Measurements from ENCODE around the gene MACROD2. TPM values are rescaled to one million over a fixed set of nuclear protein-coding genes. Genes with fewer than 3 reads are reported as not detected.
"Not testable (repeated sequence)": the region's sequence is repeated elsewhere in the genome, so short reads cannot be mapped to it uniquely, and the experiment has no call there.

The MACROD2 gene
- total RNA-seq, 4 donors from 2014 or later, result 8.7 to 17.8 (median 10.8) TPM

DNA sequence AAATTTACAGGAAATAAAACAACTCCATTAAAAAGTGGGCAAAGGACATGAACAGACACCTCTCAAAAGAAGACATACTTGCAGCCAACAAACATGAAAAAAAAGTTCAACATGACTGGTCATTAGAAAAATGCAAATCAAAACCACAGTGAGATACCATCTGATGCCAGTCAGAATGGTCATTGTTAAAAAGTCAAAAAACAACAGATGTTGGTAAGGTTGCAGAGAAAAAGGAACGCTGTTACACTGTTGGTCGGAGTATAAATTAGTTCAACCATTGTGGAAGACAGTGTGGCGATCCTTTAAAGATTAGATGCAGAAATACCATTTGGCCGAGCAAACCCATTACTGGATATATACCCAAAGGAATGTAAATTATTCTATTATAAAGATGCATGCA lies 1200.1 kb downstream of the MACROD2 start:
- Histone ChIP-seq H3K9me3 (no peaks in the 10 kb centered on the region), H3K4me1 (no peaks in the 10 kb centered on the region), H3K27ac (no peak overlapping the region), H3K36me3 (no peaks in the 10 kb centered on the region), H3K27me3 (no peaks in the 10 kb centered on the region), H3K4me3 (replicated peaks in 1 of 3) (no peak overlapping the region)
- intact Hi-C loops (cut with DNase I), result no loop called here
- TF ChIP-seq, protein P1, sequence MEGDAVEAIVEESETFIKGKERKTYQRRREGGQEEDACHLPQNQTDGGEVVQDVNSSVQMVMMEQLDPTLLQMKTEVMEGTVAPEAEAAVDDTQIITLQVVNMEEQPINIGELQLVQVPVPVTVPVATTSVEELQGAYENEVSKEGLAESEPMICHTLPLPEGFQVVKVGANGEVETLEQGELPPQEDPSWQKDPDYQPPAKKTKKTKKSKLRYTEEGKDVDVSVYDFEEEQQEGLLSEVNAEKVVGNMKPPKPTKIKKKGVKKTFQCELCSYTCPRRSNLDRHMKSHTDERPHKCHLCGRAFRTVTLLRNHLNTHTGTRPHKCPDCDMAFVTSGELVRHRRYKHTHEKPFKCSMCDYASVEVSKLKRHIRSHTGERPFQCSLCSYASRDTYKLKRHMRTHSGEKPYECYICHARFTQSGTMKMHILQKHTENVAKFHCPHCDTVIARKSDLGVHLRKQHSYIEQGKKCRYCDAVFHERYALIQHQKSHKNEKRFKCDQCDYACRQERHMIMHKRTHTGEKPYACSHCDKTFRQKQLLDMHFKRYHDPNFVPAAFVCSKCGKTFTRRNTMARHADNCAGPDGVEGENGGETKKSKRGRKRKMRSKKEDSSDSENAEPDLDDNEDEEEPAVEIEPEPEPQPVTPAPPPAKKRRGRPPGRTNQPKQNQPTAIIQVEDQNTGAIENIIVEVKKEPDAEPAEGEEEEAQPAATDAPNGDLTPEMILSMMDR (IDR thresholded peaks at IDR 0.05), result no peak
- TF ChIP-seq POLR2A (IDR thresholded peaks at IDR 0.05), result no peak
- WGBS, 2 donors, result 95% methylated on average over 4 of the region's 4 CpGs
- no peak for DNase-seq

DNA sequence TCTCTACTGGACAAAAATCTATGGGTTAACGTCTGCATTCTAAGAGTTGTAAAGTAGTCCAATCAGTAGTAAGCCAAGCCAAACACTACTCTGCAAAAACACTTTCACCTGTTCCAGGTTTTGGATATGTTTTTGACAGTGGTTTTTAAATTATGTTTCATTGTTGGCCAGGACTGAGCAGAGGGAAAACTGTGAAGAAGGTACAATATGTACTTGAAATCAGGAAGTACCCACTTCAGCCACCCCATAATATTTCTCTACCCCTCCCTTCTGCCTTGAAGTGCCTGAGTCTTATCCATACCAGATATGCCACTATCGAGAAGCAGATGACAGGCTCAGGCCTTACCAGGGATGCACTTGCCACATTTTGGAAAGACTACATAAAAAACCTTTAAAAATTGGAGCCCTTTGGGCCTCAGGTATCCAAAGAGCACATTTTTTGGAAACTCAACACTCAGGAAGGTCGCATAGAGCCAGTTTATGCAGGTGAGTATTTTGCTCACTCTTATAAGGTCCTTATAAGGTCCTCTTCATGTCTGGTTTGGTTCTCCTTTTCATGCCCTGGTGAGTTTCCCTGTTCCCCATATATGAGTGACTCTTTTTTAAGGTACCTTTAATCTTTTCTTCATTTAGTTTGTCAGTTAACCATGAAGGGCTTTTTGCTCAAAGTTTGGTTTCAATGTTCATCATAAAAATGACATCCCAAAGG lies 1201.4 kb downstream of the MACROD2 start:
- Histone ChIP-seq H3K27ac (no peak overlapping the region), H3K27me3 (no peaks in the 10 kb centered on the region), H3K36me3 (no peaks in the 10 kb centered on the region), H3K4me3 (replicated peaks in 1 of 3) (no peak overlapping the region), H3K9me3 (no peaks in the 10 kb centered on the region), H3K4me1 (no peaks in the 10 kb centered on the region)
- TF ChIP-seq POLR2A (IDR thresholded peaks at IDR 0.05), result no peak
- TF ChIP-seq, protein P1 (IDR thresholded peaks at IDR 0.05), result no peak
- intact Hi-C loops (cut with DNase I), result no loop called here
- 47 to 49% methylated on average over 3 of the region's 3 CpGs for WGBS, 2 donors
- DNase-seq, result no peak

DNA sequence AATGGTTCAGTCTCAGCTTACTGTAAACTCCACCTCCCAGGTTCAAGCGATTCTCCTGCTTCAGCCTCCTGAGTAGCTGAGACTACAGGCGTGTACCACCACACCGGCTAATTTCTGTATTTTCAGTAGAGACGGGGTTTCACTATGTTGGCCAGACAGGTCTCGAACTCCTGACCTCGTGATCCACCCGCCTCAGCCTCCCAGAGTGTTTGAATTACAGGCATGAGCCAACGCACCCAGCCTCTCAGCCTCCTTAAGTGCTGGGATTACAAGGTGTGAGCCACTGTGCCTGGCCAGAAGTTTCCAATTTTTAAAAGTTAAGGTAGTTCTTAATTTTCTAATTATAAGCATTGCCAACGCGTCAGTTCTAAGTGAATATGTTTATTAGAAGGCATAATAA lies 1202.7 kb downstream of the MACROD2 start:
- H3K9me3 ChIP-seq; intact Hi-C loops (cut with DNase I); H3K27ac ChIP-seq; H3K36me3 ChIP-seq; H3K4me3 ChIP-seq (replicated peaks in 1 of 3); H3K27me3 ChIP-seq; H3K4me1 ChIP-seq; DNase-seq: not testable (repeated sequence)
- WGBS, 2 donors, result 93 to 97% methylated on average over 10 of the region's 10 CpGs

DNA sequence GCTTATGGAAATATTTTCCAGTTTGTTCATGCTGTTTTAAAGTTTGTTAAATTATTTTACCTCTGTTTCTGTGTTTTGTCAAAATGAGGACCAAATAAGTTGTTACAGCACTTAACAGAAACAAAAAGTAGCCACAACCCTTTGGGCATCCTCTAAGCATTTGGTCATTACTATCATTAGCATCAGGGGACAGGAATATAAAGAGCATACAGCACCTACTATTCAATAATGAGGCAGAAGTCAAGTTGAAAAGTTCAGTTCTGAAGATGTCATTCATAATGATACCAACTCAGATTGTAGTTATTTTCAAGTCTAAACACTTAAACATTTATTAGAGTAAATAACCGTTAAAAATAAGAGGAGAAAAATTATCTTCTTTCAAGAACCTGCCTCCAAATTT lies 1204.4 kb downstream of the MACROD2 start:
- TF ChIP-seq, protein P1 (IDR thresholded peaks at IDR 0.05), result no peak
- TF ChIP-seq POLR2A (IDR thresholded peaks at IDR 0.05), result no peak
- intact Hi-C loops (cut with DNase I), result no loop called here
- no peaks in the 10 kb centered on the region for H3K9me3 ChIP-seq
- no peaks in the 10 kb centered on the region for H3K27me3 ChIP-seq
- H3K4me1 ChIP-seq, result no peaks in the 10 kb centered on the region
- no peak for DNase-seq
- no peak overlapping the region for H3K4me3 ChIP-seq (replicated peaks in 1 of 3)
- no peak overlapping the region for H3K27ac ChIP-seq
- H3K36me3 ChIP-seq, result no peaks in the 10 kb centered on the region
- whole genome bisulfite sequencing, 2 donors, result 88 to 89% methylated on average over 1 of the region's 1 CpG

DNA sequence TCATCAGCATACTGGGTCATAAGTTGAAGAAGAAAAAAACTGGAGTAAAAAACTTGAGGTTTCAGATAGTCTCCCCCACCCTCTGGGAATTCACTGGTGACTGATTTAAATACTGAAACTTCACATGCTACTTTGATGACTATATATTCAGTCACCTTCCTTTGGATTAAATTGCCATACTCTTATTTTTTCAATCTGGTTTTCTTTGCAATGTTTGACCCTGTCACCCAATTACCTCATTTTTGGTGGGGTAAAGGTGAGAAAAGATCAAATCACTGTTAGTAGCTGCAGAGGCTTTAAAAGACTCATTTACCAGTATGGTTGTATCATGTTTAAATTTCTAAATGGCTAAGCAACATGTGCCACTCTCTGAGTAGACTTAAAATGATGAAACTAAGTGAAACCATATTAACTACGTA lies 1204.8 kb downstream of the MACROD2 start:
- no peak for DNase-seq
- Histone ChIP-seq H3K4me3 (replicated peaks in 1 of 3) (no peak overlapping the region), H3K27me3 (no peaks in the 10 kb centered on the region), H3K4me1 (no peaks in the 10 kb centered on the region), H3K9me3 (no peaks in the 10 kb centered on the region), H3K36me3 (no peaks in the 10 kb centered on the region), H3K27ac (no peak overlapping the region)
- 81 to 95% methylated on average over 1 of the region's 1 CpG for WGBS, 2 donors
- intact Hi-C loops (cut with DNase I), result no loop called here
- TF ChIP-seq, protein P1 (IDR thresholded peaks at IDR 0.05), result no peak
- TF ChIP-seq POLR2A (IDR thresholded peaks at IDR 0.05), result no peak
